Fibroblast of the aortic adventitia (primary cell): ENCODE results near the gene GPR161. TPM values are rescaled to one million over a fixed set of nuclear protein-coding genes. Genes with fewer than 3 reads are reported as not detected.

Experiments used
- DNase-seq: peaks from one replicate; pipeline ENCODE4 v3.0.0-alpha.2; 2010; ENCODE audit warnings: low read depth
- H3K4me3 ChIP-seq: 2 replicates; pipeline ENCODE4 v1.5.1; 2011; ENCODE audit warnings: low read depth, mild to moderate bottlenecking, control low read depth, low read length, moderate library complexity
- total RNA-seq: library from RNA; depleted of rRNA; stranded (reverse); fragments of >200 nt; gene quantifications from 2 replicates; pipeline ENCODE4 v1.2.3, GENCODE V29; 2012; ENCODE audit warnings: low replicate concordance
- TF ChIP-seq, protein P1 (sequence below): IDR thresholded peaks from 2 replicates; pipeline ENCODE4 v1.5.1; 2011; ENCODE audit warnings: mild to moderate bottlenecking, low read length, control low read depth, inconsistent platforms; ENCODE audit not compliant: insufficient read depth

GPR161 gene
- total RNA-seq, 1 donor: 12.3 TPM

DNA sequence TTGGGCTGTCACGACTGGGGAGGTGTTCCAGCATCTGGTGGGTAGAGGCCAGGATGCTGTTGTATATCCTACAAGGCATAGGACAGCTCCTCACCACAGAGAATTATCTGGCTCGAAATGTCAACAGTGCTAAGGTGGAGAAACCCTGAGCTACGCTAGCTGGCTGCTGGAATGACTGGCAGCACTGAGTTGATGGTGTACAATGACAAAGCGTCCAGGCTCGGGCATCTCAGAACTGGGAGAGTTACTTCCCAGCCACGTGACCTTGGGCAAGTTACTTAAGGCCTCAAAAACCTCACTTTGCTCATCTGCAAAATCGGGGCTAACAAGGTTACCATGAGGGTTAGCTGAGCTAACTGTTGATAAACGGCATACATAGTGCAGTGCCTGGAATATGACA, 35.4 kb downstream of the GPR161 start:
- H3K4me3 ChIP-seq: no peak overlapping the region

DNA sequence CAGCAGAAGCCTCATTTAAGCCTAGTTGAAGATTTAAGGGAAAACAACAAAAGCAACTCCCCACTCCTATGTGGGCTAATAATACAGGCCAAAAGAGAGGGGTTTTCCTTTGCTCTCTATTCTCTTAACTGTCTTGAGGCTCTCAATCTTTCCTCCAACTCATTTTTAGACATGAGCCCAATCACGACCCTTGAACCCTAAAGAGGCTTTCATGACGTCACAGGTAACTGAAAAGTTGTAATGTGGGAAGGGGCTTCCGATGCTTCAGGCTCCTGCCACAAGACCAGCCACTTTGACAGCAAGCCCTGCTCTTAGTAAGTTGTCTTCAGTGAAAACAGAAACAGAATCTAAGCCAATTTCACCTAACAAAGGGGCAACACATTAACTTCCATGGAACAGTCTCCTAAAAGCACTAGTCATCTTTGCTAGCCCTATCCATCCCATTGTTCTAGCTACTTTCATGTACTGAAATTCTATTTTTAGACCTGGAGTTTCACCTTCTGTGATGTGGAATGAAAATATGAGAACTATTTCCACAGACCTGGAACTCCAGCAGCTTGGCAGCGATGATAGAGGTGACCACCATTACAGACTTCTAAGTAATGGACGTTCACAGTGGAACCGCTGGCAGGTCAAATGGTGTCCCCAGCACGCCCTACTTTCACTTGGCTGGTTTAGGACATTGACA, 36.3 kb downstream of the GPR161 start:
- H3K4me3 ChIP-seq: no peak overlapping the region
- TF ChIP-seq, protein P1, sequence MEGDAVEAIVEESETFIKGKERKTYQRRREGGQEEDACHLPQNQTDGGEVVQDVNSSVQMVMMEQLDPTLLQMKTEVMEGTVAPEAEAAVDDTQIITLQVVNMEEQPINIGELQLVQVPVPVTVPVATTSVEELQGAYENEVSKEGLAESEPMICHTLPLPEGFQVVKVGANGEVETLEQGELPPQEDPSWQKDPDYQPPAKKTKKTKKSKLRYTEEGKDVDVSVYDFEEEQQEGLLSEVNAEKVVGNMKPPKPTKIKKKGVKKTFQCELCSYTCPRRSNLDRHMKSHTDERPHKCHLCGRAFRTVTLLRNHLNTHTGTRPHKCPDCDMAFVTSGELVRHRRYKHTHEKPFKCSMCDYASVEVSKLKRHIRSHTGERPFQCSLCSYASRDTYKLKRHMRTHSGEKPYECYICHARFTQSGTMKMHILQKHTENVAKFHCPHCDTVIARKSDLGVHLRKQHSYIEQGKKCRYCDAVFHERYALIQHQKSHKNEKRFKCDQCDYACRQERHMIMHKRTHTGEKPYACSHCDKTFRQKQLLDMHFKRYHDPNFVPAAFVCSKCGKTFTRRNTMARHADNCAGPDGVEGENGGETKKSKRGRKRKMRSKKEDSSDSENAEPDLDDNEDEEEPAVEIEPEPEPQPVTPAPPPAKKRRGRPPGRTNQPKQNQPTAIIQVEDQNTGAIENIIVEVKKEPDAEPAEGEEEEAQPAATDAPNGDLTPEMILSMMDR: no peak
- peak; percentile 62 for DNase-seq

More for the DNA sequence above, 35.4 kb downstream of the GPR161 start:
- DNase-seq: no peak
- TF ChIP-seq, protein P1: no peak

DNA sequence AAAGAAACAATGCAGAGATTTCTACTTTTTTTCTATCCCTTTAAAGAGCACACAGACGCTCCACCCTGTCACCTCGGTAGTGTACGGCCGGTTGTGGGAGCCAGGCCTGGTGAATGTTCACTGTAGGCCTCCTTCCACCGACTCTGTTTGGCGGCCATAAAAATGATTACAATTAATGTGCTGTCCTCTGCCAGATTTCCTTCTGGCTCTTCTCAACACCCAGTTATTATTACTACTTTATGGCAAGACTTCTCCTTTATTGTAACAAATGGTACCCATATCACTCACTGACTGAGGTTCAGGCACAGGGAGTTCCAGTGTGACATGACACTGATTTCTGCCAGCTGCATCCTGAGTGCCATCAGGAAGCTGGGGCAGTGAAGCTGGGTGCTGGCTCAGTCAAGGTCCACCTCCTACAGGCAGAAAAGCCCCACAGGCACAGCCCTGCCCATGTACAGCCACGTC, 37.4 kb downstream of the GPR161 start:
- no peak overlapping the region for H3K4me3 ChIP-seq
- DNase-seq: no peak
- TF ChIP-seq, protein P1: no peak

DNA sequence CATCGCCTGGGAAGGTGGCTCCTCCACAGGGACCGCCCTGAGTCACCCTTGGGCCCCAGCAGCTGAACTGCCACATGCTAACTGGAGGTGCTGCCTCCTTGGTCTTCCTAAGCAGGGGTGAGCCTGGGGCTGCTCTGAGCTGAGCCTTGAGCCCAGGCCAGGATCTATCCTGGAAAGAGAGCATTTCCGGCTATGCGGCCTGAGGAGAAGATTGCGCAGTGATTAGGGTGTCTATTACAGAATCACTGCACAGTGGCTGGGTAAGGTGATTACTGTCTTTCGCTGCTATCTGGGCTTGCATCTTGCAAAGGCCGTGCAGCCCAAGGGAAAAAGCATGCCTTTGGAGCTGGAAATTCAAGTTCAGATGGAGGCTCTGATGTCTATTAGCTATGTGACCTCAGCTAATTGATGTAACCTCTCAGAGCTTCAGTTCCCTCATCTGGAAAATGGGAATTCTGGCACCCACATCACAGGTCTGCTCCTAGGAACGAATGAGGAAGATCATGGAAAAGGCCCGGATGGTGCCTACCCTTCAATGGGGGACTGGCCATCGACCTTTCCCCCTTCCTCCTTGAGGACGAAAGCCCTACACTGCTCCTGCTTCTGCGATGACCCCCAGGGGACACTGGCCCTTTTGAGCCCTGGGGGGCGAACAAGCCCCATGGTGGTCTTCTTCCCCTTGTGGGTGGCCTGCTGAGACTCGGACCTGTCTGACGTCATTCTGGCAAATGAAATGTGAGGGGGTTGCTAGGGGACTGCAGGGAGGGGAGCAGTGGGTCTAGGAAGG, 38.0 kb downstream of the GPR161 start:
- no peak for DNase-seq
- TF ChIP-seq, protein P1: no peak
- no peak overlapping the region for H3K4me3 ChIP-seq

DNA sequence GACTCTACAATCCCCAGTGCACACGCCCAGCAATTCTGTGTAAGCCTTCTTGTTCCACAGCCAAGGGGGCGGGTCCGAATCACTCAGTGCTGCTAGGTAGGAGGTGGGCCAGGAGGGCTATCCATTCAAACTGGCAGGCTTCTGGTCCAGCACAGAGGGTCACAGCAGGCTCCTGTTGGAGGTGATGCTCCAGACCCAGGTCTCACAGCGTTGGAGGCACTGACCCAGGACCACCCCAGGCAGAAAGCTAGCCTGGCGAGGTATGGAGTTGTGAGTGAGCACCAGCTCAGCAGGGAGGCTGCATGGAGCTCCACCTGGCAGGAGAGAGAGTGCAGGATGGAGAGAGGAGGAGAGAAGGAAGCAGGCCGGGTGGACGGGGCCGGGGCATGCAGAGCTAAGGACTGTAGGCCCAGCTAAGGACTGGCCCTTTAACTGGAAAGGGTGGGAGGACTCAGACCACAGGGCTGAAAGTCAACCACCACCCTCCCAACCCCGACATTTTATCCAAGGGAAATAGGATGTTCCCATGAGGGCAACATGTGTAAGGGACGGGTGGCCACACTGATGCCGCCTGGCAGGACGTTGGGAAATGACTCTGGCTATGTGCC, 38.7 kb downstream of the GPR161 start:
- TF ChIP-seq, protein P1: no peak
- no peak for DNase-seq
- no peak overlapping the region for H3K4me3 ChIP-seq

DNA sequence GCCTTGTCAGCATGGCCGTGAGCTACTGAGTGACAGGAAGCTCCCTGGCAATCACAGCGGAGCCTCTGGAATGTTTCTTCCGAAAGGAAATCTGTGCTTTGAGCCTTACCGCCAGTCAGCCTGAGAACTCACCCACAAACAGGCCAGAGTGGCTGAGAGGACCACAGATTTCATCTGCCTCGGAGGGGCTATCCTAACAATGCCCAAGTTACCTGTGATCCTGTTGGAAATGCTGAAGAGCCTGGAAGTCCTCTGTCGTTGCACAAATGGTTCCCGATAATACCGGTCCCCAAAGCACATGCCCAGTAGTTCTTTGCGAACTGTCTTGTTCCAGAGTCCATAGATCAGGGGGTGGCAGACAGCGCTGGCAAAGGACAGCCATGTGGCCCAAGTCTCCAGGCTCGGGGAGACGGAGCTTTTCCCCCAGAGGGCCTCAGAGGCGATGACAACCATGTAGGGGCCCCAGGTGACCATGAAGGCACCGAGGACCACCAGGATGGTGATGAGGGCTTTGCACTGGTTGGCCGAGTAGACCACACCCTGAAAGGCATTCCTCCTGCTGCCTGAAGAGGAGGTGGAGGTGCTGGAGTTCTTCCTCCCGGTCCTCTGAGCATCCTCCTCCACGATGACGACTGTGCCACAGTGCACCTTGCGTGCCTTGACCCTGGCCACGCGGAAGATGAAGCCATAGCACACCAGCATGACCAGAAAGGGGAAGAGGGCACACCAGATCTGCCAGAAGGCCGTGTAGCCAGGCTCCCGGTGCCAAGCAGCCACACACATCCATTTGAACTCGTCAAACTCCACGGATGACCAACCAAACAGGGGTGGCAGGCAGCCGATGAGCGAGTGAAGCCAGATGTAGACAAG, 40.2 kb downstream of the GPR161 start:
- TF ChIP-seq, protein P1: no peak
- DNase-seq: no peak
- H3K4me3 ChIP-seq: no peak overlapping the region
